SK-N-SH (cell line): ENCODE data around the gene LRIT3.

Source experiments
- FOSL2 ChIP-seq: IDR thresholded peaks from 2 replicates; pipeline ENCODE4 v1.4.0; 2012; ENCODE audit warnings: low read depth, mild to moderate bottlenecking, moderate library complexity, borderline replicate concordance
- RCOR1 ChIP-seq: fragments of 150-350 bp; IDR thresholded peaks from 2 replicates; pipeline ENCODE4 v1.6.1; 2017; ENCODE audit warnings: antibody characterized with exemption, low read length
- USF2 ChIP-seq: fragments of 150-350 bp; IDR thresholded peaks from 2 replicates; pipeline ENCODE4 v1.6.1; 2017; ENCODE audit warnings: antibody characterized with exemption, low read length, low read depth, borderline replicate concordance
- YY1 ChIP-seq: IDR thresholded peaks from 2 replicates; pipeline ENCODE4 v1.4.0; 2012; ENCODE audit warnings: low read depth, mild to moderate bottlenecking
- TF ChIP-seq, protein P1 (sequence below): fragments of 200-600 bp; sonication (generic); IDR thresholded peaks from 2 replicates; pipeline ENCODE4 v1.6.1; 2017; ENCODE audit warnings: antibody characterized with exemption, mild to moderate bottlenecking, moderate library complexity

DNA sequence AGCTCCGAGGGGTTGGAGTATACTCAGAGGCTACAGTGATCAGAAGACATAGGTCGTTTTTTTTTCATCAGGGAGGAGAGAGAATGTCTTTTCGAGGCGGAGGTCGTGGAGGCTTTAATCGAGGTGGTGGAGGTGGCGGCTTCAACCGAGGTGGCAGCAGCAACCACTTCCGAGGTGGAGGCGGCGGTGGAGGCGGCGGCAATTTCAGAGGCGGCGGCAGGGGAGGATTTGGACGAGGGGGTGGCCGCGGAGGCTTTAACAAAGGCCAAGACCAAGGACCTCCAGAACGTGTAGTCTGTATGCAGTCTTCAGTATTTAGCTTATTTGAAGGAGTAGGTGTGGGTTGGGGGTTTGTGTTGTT is 31.8 kb upstream of the LRIT3 start:
- no peak for TF ChIP-seq RCOR1
- TF ChIP-seq USF2, result no peak
- TF ChIP-seq FOSL2, result no peak
- TF ChIP-seq, protein P1, sequence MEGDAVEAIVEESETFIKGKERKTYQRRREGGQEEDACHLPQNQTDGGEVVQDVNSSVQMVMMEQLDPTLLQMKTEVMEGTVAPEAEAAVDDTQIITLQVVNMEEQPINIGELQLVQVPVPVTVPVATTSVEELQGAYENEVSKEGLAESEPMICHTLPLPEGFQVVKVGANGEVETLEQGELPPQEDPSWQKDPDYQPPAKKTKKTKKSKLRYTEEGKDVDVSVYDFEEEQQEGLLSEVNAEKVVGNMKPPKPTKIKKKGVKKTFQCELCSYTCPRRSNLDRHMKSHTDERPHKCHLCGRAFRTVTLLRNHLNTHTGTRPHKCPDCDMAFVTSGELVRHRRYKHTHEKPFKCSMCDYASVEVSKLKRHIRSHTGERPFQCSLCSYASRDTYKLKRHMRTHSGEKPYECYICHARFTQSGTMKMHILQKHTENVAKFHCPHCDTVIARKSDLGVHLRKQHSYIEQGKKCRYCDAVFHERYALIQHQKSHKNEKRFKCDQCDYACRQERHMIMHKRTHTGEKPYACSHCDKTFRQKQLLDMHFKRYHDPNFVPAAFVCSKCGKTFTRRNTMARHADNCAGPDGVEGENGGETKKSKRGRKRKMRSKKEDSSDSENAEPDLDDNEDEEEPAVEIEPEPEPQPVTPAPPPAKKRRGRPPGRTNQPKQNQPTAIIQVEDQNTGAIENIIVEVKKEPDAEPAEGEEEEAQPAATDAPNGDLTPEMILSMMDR, result no peak
- TF ChIP-seq YY1, result no peak
